HG02678 (cell line): ENCODE data around the gene C19orf12.

Source experiments
- ATAC-seq: cut with Tn5 transposase; IDR thresholded peaks from one replicate; pipeline ENCODE4 v1.9.1; 2021; ENCODE audit warnings: mild to moderate bottlenecking, moderate library complexity; ENCODE audit not compliant: unreplicated experiment

C19orf12 gene

GRCh38 chr19:29697523-29698261 is 17.4 kb downstream of the C19orf12 start:
- no peak for ATAC-seq

GRCh38 chr19:29696565-29696846 is 18.6 kb downstream of the C19orf12 start:
- ATAC-seq, result no peak

GRCh38 chr19:29695765-29696564 is 19.1 kb downstream of the C19orf12 start:
- no peak for ATAC-seq

GRCh38 chr19:29694669-29695627 is 20.1 kb downstream of the C19orf12 start:
- peak; percentile 94 for ATAC-seq

GRCh38 chr19:29694161-29694560 is 20.9 kb downstream of the C19orf12 start:
- no peak for ATAC-seq

GRCh38 chr19:29690842-29691241 is 24.2 kb downstream of the C19orf12 start:
- ATAC-seq, result no peak

- no peak for ATAC-seq
Measured at GRCh38 chr19:29687897-29688728, 26.9 kb downstream of the C19orf12 start.

- ATAC-seq, result no peak
Measured at GRCh38 chr19:29687244-29687896, 27.7 kb downstream of the C19orf12 start.

GRCh38 chr19:29686285-29686805 is 28.7 kb downstream of the C19orf12 start:
- ATAC-seq, result no peak

- ATAC-seq, result no peak
Measured at GRCh38 chr19:29685326-29685725, 29.7 kb downstream of the C19orf12 start.

- no peak for ATAC-seq
Measured at GRCh38 chr19:29683009-29683408, 32.1 kb downstream of the C19orf12 start.

GRCh38 chr19:29682236-29682895 is 32.7 kb downstream of the C19orf12 start:
- no peak for ATAC-seq

- ATAC-seq, result no peak
Measured at GRCh38 chr19:29681422-29682235, 33.4 kb downstream of the C19orf12 start.

- ATAC-seq, result no peak
Measured at GRCh38 chr19:29680937-29681336, 34.1 kb downstream of the C19orf12 start.

- ATAC-seq, result peak; percentile 80
Measured at GRCh38 chr19:29680447-29680846, 34.6 kb downstream of the C19orf12 start.

GRCh38 chr19:29679598-29680210 is 35.4 kb downstream of the C19orf12 start:
- no peak for ATAC-seq

- ATAC-seq, result no peak
Measured at GRCh38 chr19:29678484-29679106, 36.5 kb downstream of the C19orf12 start.
